NB4 (cell line): ENCODE data around the gene FAM83F.

Experiments
- CTCF ChIP-seq: IDR thresholded peaks from one replicate; pipeline ENCODE4 v1.5.1; 2012; ENCODE audit warnings: low read depth, low read length
- POLR2A ChIP-seq: IDR thresholded peaks from 2 replicates; pipeline ENCODE4 v1.6.1; 2011; ENCODE audit warnings: mild to moderate bottlenecking; ENCODE audit not compliant: insufficient read length; ENCODE audit errors: extremely low read depth

DNA sequence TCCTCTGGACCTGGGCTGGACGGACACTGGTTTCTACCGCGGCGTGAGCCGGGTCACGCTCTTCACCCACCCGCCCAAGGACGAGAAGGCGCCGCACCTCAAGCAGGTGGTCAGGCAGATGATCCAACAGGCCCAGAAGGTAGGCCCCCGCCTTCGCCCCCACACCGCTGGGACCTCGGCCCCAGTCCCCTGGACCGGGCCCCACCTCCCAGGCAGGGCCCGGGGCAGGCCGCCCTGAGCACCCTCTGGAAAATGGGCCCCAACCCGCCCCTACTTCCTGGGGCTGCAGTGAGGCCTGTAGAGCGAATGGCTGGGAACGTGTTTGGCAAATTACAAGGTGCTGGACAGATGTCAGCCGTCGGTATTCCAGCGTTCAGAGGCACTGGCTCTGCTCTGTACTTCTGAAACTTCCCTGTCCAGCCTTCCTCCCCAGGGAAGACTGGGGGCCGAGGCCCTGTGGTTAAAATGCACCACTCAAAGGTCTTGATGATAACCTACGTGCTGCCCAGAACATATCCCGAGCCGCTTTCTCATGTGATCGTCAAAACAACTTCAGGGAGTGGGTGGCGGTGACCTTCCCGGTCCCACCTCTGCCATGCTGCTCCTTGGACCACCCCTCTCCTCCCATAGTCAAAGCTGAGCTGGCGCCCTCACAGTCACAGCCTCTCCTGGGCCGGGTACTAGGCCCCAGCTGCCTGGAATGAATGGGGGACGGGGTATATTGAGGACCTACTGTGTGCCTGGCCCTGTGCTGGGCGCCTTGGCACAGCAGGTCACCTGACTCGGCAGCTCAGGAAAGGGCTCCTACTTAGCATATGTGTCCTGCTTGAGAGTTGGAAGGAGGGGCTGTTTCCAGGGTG lies 869 bp downstream of the FAM83F start:
- no peak for TF ChIP-seq CTCF
- TF ChIP-seq POLR2A: no peak
